SK-N-SH (cell line): ENCODE measurements around the gene BEX3. TPM values are rescaled to one million over a fixed set of nuclear protein-coding genes. Genes with fewer than 3 reads are reported as not detected.

Experiments used
- CTCF ChIA-PET: fragments of 300-600, 350-600 bp; formaldehyde crosslinking; extraction: SDS; loops from one replicate; lab custom pipeline; 2021; lab: Yijun Ruan, JAX
- POLR2A ChIA-PET: fragments of 350-600 bp; sonication (Branson Sonifier 250); formaldehyde crosslinking; extraction: SDS; loops from one replicate; lab custom pipeline; 2020; ENCODE audit warnings: antibody characterized with exemption, inconsistent platforms; lab: Yijun Ruan, JAX
- DNase-seq: peaks from one replicate; pipeline ENCODE4 v3.0.0; 2012
- H2AFZ ChIP-seq: fragments of 200-600 bp; sonication (generic); 2 replicates; pipeline ENCODE4 v1.8.1; 2016; ENCODE audit warnings: antibody characterized with exemption, mild to moderate bottlenecking, low read depth
- H3F3A ChIP-seq: fragments of 200-600 bp; sonication (generic); replicated peaks from 2 replicates; pipeline ENCODE3; 2016; ENCODE audit warnings: antibody characterized with exemption, mild to moderate bottlenecking; ENCODE audit not compliant: insufficient read depth
- H3K27ac ChIP-seq, 2 experiments: fragments of 200-500 bp in 1 of 2; fragments of 200-600 bp in 1 of 2; sonication (Bioruptor generic) in 1 of 2; sonication (generic), shearing (Covaris generic) in 1 of 2; 2 replicates each; pipeline versions ENCODE4 v1.5.1 to v1.6.1; 2014 to 2016; ENCODE audit warnings: low read depth in 2 of 2, inconsistent platforms in 1 of 2, low read length in 1 of 2, mild to moderate bottlenecking in 1 of 2, mixed read lengths in 1 of 2
- H3K27me3 ChIP-seq: fragments of 200-600 bp; sonication (generic), shearing (Covaris generic); 2 replicates; pipeline ENCODE4 v1.6.1; 2016; ENCODE audit warnings: mixed run types; ENCODE audit not compliant: insufficient read depth
- H3K36me3 ChIP-seq, 2 experiments: fragments of 200-500 bp in 1 of 2; fragments of 200-600 bp in 1 of 2; sonication (Bioruptor generic) in 1 of 2; sonication (generic) in 1 of 2; replicated peaks in 1 of 2; 2 replicates each; pipeline versions ENCODE3 to v1.5.1; 2014 to 2016; ENCODE audit warnings: low read length in 1 of 2, mild to moderate bottlenecking in 1 of 2; ENCODE audit not compliant: insufficient read depth in 2 of 2, control insufficient read depth in 1 of 2
- H3K4me1 ChIP-seq, 2 experiments: fragments of 200-500 bp in 1 of 2; fragments of 200-600 bp in 1 of 2; sonication (Bioruptor generic) in 1 of 2; sonication (generic), shearing (Covaris generic) in 1 of 2; 2 replicates each; pipeline versions ENCODE4 v1.5.1 to v1.6.1; 2014 to 2016; ENCODE audit warnings: low read depth in 1 of 2, low read length in 1 of 2, mixed run types in 1 of 2; ENCODE audit not compliant: insufficient read depth in 2 of 2, control insufficient read depth in 1 of 2
- H3K4me2 ChIP-seq: fragments of 200-600 bp; sonication (generic), shearing (Covaris generic); 2 replicates; pipeline ENCODE4 v1.6.1; 2017; ENCODE audit warnings: mixed run types
- H3K4me3 ChIP-seq, 2 experiments: fragments of 200-500 bp in 1 of 2; fragments of 200-600 bp in 1 of 2; sonication (Bioruptor generic) in 1 of 2; sonication (generic), shearing (Covaris generic) in 1 of 2; 2 replicates each; pipeline versions ENCODE4 v1.5.1 to v1.8.1; 2014 to 2016; ENCODE audit warnings: low read depth in 2 of 2, inconsistent platforms in 1 of 2, low read length in 1 of 2, mild to moderate bottlenecking in 1 of 2, mixed read lengths in 1 of 2, moderate library complexity in 1 of 2
- H3K79me2 ChIP-seq: fragments of 200-600 bp; sonication (generic); 2 replicates; pipeline ENCODE4 v1.8.1; 2017; ENCODE audit warnings: mild to moderate bottlenecking; ENCODE audit not compliant: insufficient read depth
- H3K9ac ChIP-seq: fragments of 200-600 bp; sonication (generic); 2 replicates; pipeline ENCODE4 v1.6.1; 2017; ENCODE audit warnings: mixed run types
- H3K9me2 ChIP-seq: fragments of 200-600 bp; sonication (generic); 2 replicates; pipeline ENCODE4 v1.6.1; 2017; ENCODE audit warnings: mixed run types
- H3K9me3 ChIP-seq: fragments of 200-600 bp; sonication (generic); 2 replicates; pipeline ENCODE4 v1.6.1; 2017; ENCODE audit warnings: mixed run types, mild to moderate bottlenecking, moderate library complexity
- H4K20me1 ChIP-seq: fragments of 200-600 bp; sonication (generic); 2 replicates; pipeline ENCODE4 v1.6.1; 2017; ENCODE audit warnings: mild to moderate bottlenecking, mixed run types; ENCODE audit not compliant: insufficient read depth
- FOSL2 ChIP-seq: IDR thresholded peaks from 2 replicates; pipeline ENCODE4 v1.4.0; 2012; ENCODE audit warnings: low read depth, mild to moderate bottlenecking, moderate library complexity, borderline replicate concordance
- GATA2 ChIP-seq: sonication (generic); formaldehyde crosslinking; IDR thresholded peaks from 2 replicates; pipeline ENCODE4 v1.5.0; 2020; ENCODE audit warnings: mild to moderate bottlenecking, missing genetic modification reagents
- MEF2A ChIP-seq: IDR thresholded peaks from 2 replicates; pipeline ENCODE4 v1.4.0; 2012; ENCODE audit warnings: low read depth, borderline replicate concordance
- RAD21 ChIP-seq: IDR thresholded peaks from 2 replicates; pipeline ENCODE4 v1.6.1; 2012; ENCODE audit warnings: mild to moderate bottlenecking, low read length
- RCOR1 ChIP-seq: fragments of 150-350 bp; IDR thresholded peaks from 2 replicates; pipeline ENCODE4 v1.6.1; 2017; ENCODE audit warnings: antibody characterized with exemption, low read length
- REST ChIP-seq: IDR thresholded peaks from 2 replicates; pipeline ENCODE4 v1.6.1; 2012; ENCODE audit warnings: mild to moderate bottlenecking, low read depth, low read length, moderate library complexity
- SIN3A ChIP-seq: IDR thresholded peaks from 2 replicates; pipeline ENCODE4 v1.6.1; 2012; ENCODE audit warnings: low read depth, mild to moderate bottlenecking, low read length, moderate library complexity, borderline replicate concordance
- TCF12 ChIP-seq: IDR thresholded peaks from 2 replicates; pipeline ENCODE4 v1.4.0; 2012
- USF2 ChIP-seq: fragments of 150-350 bp; IDR thresholded peaks from 2 replicates; pipeline ENCODE4 v1.6.1; 2017; ENCODE audit warnings: antibody characterized with exemption, low read length, low read depth, borderline replicate concordance
- WGBS: methylation state at CpG from one replicate; pipeline ENCODE4 v1.1.6; 2017; ENCODE audit warnings: low lambda C conversion rate; 5-methylcytosine and 5-hydroxymethylcytosine counted together
- polyA plus RNA-seq, 3 experiments: library from polyadenylated mRNA; depleted of rRNA; stranded (reverse); fragments of >200 nt; gene quantifications; 2 replicates each; pipeline ENCODE4 v1.2.3, GENCODE V29; 2012
- TF ChIP-seq, protein P1 (sequence below): IDR thresholded peaks from 2 replicates; pipeline ENCODE4 v1.4.0; 2012; ENCODE audit warnings: low read depth, borderline replicate concordance

The BEX3 gene
- polyA plus RNA-seq, 1 of the 3 experiments (the other 2 are of a cell fraction): 392 TPM

DNA sequence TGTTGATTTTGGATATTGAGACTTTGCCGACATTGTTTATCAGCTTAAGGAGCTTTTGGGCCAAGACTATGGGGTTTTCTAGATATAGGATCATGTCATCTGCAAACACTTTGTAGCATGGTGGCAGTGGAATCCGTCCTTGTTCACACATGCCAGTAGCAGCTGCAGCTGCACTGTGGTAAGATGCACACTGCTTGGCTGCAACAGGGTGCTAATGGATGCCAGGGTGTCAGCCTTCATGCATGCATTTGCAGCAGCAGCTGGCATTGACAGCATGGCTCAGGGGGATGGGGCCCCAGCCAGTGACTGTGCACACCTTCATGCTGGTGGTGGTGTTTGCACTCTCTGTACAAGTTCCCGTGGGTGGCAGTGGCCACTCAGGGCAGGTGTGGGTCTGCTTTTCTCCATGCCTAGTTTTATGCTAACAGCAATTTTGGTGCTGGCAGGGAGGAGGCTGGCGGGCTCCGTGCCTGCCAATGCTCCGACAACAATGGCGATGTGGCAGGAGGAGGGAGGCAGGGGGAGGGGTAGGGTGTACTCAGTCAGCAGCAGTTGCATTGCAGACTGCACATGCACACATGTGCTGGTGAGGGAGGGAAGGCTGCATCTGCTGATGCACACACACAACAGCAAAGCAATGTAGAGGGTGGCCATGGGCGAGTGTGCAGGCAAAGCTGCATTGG lies 37.5 kb downstream of the BEX3 start (continued):
- TF ChIP-seq, protein P1, sequence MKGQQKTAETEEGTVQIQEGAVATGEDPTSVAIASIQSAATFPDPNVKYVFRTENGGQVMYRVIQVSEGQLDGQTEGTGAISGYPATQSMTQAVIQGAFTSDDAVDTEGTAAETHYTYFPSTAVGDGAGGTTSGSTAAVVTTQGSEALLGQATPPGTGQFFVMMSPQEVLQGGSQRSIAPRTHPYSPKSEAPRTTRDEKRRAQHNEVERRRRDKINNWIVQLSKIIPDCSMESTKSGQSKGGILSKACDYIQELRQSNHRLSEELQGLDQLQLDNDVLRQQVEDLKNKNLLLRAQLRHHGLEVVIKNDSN: no peak
- TF ChIP-seq USF2: no peak
- TF ChIP-seq RCOR1: no peak
- no peak for TF ChIP-seq MEF2A
- no peak for TF ChIP-seq RAD21
- no peak for TF ChIP-seq TCF12
- no peak for TF ChIP-seq REST
- TF ChIP-seq GATA2: no peak

DNA sequence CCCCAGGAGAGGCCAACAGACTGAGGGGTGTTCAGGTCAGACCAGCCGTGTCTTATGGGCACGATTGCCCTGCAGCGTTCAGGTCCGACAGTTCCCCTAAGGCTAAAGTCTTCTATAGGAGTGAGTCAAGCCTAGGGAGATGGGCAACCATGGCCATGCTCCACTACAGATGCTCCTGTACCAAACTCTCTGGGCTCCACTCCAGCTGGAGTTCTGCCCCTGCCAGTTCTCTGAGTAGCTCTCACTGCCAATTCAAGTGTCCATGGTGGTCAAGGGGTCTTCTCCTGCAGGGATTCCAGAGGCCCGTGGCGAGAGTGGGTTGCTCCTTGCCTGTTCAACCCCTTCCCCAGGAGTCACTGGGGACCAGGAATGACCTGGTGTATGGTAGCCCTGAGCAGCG lies 38.2 kb downstream of the BEX3 start:
- Histone ChIP-seq H2AFZ (no peak overlapping the region), H3F3A (no peaks in the 10 kb centered on the region), H3K4me3 (no peak overlapping the region), H3K27me3 (no peaks in the 10 kb centered on the region), H3K9me2 (no peaks in the 10 kb centered on the region), H3K36me3 (no peaks in the 10 kb centered on the region), H4K20me1 (no peaks in the 10 kb centered on the region), H3K79me2 (no peaks in the 10 kb centered on the region), H3K9me3 (no peaks in the 10 kb centered on the region), H3K4me2 (no peak overlapping the region), H3K27ac (no peak overlapping the region), H3K9ac (no peak overlapping the region), H3K4me1 (no peaks in the 10 kb centered on the region)
- 29% methylated on average over 3 of the region's 7 CpGs for WGBS
- no peak for DNase-seq
- ChIA-PET CTCF (no interaction called here), POLR2A (no interaction called here)
- TF ChIP-seq TCF12 (no peak), FOSL2 (no peak), SIN3A (no peak)
- TF ChIP-seq, protein P1: no peak
